GM15510 (cell line): ENCODE measurements around the gene AOC2.

Experiments used
- POLR2A ChIP-seq: IDR thresholded peaks from 3 replicates; pipeline ENCODE4 v1.6.1; 2011; ENCODE audit warnings: borderline replicate concordance; ENCODE audit not compliant: insufficient read length; ENCODE audit errors: extremely low read depth

Gene AOC2

DNA sequence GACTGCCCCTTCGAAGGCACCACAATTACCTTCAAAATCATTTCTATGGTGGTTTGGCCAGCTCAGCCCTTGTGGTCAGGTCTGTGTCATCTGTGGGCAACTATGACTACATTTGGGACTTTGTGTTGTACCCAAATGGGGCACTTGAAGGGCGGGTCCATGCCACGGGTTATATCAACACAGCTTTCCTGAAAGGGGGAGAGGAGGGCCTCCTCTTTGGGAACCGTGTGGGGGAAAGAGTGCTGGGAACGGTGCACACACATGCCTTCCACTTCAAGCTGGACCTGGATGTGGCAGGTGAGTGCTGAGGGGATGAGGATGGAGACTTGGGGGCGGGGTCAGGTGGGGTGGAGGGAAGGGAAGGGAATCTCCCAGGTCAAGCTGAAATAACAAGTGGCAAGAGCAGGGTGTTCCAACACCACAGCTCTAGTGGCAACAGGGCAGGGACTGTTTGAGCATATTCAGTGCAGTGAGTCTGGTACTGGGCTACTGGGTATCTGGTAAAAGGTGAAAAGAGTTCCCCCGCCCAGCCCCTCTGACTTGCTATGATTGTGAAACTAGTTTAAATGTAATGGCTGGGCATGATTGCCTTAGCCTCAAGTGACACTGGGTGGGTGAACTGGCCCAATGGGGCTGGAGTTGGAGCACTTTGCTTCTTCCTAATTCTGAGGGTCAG is 1.7 kb downstream of the AOC2 start:
- no peak for TF ChIP-seq POLR2A

DNA sequence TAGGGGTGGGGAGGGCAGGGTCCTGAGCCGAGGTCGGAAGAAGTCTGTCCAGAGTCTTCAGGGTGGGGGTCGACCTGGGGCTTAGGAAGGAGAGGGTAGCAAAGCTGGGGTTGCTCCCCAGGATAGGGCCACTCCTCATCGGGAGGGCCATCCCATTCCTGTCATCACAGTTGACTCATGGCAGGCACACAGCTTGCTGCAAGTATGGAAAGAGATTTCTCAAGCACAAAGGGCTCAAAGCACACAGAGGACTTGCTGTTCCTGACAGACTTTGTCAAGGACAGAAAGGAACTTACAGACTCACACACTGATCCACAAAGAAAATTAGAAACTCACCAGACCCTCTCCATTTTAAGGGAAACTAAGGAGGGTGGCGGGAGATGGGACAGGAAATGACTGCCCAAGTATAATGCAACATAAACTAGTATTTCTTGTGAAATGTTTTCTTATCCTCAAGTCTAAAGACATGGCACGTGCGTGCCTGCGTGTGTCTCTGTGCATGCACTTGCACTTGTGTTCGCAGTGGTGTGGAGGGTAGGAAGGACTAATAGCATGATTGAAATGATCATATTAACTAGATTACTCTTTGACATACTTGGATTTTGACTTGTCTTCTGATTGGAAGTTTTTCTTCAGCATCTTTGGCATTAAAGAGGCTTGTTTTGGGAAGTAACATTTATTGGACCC is 2.4 kb downstream of the AOC2 start:
- no peak for TF ChIP-seq POLR2A

DNA sequence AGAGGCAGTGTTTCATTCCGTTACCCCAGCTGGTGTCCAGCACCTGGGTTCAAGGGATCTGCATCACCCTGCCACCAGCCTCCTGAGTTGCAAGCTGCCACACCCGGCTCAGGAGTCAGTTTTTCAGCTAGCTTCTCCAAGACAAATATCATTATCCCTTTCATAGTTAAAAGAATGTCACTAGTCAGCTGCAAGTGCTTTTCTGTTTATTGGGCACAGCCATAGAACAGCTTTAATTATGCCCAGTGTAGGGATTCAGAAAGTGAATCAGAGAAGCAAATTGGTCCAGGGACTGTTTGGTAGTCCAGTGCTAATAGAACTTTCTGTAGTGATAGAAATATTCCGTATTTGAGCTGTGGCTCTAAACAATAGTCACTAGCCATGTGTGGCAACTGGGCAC is 3.7 kb downstream of the AOC2 start:
- no peak for TF ChIP-seq POLR2A

DNA sequence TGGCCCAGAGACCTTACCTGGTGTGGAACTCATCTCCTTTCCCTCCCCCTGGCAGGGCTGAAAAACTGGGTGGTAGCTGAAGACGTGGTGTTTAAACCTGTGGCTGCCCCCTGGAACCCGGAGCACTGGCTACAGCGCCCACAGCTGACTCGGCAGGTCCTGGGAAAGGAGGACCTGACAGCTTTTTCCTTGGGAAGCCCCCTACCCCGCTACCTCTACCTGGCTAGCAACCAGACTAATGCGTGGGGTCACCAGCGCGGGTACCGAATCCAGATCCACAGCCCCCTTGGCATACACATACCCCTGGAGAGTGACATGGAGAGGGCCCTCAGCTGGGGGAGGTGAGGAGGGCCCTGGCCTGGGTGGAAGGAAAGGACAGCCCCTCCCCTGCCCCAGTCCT is 4.7 kb downstream of the AOC2 start:
- no peak for TF ChIP-seq POLR2A

DNA sequence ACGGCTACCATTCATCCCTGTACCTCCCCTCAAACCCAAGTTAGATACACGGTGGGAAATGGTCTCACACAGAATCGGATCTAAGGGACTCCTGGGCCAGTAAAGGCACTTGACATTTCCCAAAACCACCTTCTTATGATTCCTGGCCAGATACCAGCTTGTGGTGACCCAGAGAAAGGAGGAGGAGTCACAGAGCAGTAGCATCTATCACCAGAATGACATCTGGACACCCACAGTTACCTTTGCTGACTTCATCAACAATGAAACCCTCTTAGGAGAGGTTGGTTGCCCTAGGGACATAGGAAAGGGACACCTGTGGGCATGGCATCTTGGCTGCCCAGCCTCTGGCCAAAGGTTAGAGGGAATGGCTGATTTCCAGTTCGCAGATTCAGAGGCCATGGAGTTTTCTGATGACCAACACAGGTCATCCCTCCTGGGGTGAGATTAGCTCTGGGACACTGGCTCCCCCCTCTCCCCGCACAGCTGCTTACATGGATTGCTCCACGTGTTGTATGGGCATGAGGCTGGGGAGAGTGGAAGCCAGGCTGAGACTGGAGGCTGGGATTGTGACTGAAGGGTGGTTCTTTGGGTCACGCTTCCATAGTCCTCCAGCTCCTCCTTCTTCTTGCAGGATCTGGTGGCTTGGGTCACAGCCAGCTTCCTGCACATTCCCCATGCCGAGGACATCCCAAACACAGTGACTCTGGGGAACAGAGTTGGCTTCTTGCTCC is 5.2 kb downstream of the AOC2 start:
- no peak for TF ChIP-seq POLR2A

DNA sequence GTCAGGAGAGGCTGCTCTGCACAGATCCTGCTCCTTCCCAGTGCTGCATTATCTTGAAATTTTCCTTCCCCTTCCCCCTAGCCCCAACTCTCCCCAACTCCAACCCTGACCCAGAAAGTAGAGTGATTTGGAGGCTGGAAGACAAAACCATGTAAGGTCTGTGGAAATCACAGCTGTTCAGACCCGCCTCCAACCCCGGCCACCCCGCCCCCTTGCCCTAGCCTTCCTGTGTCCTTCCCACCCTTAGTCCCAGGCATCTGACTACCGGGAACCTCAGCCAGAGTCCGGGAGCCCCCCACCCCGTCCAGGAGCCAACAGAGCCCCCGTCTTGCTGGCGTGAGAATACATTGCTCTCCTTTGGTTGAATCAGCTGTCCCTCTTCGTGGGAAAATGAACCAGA is 6.6 kb downstream of the AOC2 start, which contains the start of gene AOC3:
Gene AOC3 (plus strand): TSS at position 246 of the 400 bp plus-strand sequence. CDS start 145 bp downstream, at position 391.
- TF ChIP-seq POLR2A, result no peak

DNA sequence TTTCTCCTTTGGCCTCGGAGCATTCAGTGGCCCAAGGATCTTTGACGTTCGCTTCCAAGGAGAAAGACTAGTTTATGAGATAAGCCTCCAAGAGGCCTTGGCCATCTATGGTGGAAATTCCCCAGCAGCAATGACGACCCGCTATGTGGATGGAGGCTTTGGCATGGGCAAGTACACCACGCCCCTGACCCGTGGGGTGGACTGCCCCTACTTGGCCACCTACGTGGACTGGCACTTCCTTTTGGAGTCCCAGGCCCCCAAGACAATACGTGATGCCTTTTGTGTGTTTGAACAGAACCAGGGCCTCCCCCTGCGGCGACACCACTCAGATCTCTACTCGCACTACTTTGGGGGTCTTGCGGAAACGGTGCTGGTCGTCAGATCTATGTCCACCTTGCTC is 8.0 kb downstream of the AOC2 start:
- TF ChIP-seq POLR2A, result no peak

DNA sequence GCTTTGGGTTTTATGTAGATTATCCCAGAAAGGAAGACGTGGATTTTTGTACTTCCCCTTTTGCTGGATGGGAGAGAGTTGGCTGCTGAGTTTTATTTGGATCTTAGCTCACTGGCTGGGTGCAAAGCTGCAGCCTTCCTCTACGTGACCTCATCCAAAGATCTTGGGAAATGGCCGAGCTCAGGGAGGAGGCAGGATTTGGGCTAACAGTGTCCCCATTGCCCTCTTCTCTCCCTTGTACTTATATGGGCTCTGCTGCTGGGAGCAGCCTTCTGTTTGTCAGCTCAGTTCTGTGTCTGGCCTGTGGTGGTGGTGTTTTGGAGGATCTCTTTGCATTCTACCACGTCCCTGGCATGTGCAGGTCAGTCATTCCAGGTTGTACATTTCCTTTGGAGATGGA is 8.6 kb downstream of the AOC2 start:
- no peak for TF ChIP-seq POLR2A

DNA sequence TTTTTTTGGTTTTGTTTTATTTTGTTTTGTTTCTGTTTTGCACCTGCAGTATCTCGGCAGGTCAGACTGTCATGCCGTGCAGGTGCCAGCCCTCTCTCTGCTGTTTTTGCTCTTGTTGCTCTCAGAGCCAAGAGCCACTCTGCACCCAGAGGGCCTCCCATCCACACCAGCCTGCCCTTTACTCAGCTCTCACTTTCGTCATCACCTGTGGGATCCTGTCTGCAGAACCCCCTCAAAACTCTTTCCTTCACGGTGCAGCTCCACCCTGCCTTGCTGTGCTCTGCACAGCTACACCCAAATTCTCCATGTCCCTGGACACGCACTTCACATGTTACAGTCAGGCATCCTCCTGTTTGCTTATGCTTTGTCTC is 9.2 kb downstream of the AOC2 start:
- no peak for TF ChIP-seq POLR2A

DNA sequence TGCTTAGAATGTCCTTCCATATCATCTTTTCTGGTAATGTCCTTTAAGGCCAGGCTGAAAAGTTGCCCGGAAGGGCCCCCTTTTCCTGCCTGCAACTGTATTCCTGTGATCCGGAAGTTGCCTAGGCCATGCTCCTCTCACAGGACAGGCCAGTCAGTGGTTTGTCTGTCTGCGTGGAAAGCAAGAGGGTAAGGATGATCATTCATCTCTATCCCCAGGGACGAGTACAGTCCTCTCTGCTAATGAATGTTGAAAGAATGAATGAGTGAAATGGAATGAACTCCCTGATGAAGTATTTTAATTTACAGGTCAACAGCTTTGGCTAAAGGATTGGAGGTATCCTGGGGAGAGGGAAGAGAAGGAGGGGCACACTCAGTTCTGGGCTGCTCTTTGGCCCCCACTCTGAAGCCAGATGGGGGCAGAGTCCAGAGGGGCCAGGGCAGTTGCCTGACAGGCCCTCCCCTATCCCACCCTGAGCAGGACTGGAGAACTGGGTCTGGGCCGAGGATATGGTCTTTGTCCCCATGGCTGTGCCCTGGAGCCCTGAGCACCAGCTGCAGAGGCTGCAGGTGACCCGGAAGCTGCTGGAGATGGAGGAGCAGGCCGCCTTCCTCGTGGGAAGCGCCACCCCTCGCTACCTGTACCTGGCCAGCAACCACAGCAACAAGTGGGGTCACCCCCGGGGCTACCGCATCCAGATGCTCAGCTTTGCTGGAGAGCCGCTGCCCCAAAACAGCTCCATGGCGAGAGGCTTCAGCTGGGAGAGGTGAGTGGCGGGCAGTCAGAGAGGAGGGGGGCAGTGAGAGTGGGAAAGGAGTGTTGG is 9.8 kb downstream of the AOC2 start:
- TF ChIP-seq POLR2A, result no peak

DNA sequence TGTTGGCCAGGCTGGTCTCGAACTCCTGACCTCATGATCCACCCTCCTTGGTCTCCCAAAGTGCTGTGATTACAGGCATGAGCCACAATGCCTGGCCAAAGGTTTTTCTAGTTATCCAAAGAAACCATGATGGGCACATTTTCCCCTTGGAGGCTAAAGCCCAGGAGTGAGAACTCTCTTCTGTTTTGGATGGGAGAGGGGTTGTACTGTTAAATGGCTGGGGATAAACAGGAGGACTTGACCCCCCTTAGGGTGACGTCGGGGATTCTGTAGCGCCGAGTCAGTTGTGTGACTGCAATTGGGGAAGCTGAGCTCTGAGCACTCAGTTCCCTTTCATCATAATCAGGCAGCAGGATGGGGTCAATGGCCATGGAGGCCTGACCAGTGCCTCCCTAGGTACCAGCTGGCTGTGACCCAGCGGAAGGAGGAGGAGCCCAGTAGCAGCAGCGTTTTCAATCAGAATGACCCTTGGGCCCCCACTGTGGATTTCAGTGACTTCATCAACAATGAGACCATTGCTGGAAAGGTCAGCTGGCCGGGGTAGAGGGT is 10.7 kb downstream of the AOC2 start:
- no peak for TF ChIP-seq POLR2A

DNA sequence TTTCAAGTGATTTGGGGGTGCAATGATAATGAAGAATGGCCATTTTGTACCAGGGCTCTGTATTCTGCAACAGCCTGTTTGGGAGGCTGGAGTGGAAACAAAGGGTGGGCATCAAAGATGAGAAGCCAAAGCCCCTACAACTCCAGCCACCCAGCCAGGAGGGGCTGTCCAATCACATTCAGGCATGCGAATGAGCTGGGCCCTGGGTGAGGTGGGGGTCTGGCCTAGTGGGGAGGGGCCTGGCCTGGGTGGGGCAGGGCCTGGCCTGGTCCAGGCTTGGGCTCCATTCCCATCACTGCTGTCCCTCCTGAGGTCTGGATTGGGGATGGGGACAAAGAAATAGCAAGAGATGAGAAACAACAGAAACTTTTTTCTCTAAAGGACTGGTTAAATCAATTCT is 13.0 kb downstream of the AOC2 start:
- TF ChIP-seq POLR2A, result no peak

DNA sequence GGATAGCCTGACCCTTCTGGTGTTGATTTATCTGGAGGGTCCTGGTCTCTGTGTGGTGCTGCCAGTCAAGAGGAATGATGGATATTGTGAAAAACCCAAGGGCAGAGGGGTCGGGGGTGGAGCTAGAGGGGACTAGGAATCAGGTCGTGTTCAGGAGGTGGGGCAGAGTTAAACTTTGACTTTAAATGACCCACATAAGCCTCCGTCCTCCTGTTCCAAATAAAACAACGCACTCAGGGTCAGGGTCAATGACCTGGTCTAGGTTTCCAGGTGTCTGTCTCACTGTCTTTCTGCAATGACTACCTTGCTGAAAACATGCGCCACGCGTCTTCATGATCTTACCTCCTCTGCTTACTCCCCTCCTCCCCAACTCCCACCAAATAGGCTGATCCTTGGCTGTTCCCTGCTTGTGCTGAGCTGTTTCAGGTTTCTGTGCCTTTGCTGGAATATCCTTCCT is 21.3 kb downstream of the AOC2 start:
- no peak for TF ChIP-seq POLR2A

DNA sequence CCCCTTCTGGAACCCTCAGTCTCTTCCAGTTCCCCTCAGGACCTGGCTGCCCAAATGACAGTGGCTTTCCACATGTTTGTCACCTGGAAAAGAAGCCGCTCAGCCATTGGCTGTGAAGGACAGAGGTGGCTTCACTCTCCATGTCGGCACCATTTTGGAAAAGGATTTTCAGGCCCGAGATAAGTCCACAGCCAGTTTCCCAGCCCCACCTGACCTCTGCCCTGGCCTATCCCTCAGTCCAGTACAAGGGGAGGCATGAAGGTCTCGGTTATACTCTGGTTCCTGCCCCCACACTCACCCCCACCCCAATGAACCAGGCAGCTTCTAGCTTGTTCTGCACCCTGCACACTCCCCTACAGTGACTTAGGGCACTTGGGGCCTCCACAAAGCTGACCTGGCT is 21.8 kb downstream of the AOC2 start:
- TF ChIP-seq POLR2A, result no peak
